ENCODE results near the gene PRKN.

Gene PRKN

DNA sequence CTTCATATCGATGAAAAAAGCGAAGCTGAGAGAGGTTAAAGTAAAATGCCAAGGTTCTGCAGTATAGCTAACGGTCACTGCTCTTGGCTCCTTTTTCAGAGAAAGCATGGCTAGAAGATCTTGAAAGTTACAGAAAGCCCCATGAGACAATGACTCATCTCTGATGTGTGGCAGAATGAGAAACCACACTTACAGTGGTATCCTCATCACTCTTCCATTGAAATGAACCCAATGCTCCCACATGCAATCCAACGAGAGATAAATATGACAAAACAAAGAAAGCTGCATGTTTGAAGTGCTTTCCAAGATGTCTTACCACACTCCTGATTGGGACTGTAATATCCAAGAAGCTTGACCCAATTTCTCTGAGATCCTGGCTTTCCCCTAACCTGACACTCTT is 694.9 kb downstream of the PRKN start:
- Histone ChIP-seq H3K4me2 (no peak overlapping the region), H3K9ac (no peak overlapping the region), H2AFZ (ENCODE audit: low read depth) (no peak overlapping the region), H3K27me3 (ENCODE audit: insufficient read depth, low read depth) (no peaks in the 10 kb centered on the region), H3K27ac (no peak overlapping the region), H3K4me3 (IDR thresholded peaks at IDR 0.05; ENCODE audit: insufficient read depth, low read depth, low read length) (no peak overlapping the region), H3K36me3 (ENCODE audit: insufficient read depth) (no peaks in the 10 kb centered on the region), H3K4me1 (ENCODE audit: low read depth, poor library complexity, severe bottlenecking) (no peaks in the 10 kb centered on the region), H3K79me2 (ENCODE audit: insufficient read depth, low read depth) (no peaks in the 10 kb centered on the region), H4K20me1 (ENCODE audit: insufficient read depth) (no peaks in the 10 kb centered on the region)
- TF ChIP-seq, protein P1, sequence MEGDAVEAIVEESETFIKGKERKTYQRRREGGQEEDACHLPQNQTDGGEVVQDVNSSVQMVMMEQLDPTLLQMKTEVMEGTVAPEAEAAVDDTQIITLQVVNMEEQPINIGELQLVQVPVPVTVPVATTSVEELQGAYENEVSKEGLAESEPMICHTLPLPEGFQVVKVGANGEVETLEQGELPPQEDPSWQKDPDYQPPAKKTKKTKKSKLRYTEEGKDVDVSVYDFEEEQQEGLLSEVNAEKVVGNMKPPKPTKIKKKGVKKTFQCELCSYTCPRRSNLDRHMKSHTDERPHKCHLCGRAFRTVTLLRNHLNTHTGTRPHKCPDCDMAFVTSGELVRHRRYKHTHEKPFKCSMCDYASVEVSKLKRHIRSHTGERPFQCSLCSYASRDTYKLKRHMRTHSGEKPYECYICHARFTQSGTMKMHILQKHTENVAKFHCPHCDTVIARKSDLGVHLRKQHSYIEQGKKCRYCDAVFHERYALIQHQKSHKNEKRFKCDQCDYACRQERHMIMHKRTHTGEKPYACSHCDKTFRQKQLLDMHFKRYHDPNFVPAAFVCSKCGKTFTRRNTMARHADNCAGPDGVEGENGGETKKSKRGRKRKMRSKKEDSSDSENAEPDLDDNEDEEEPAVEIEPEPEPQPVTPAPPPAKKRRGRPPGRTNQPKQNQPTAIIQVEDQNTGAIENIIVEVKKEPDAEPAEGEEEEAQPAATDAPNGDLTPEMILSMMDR (conservative IDR thresholded peaks at IDR 0.05; ENCODE audit: low read depth, low read length): no peak

DNA sequence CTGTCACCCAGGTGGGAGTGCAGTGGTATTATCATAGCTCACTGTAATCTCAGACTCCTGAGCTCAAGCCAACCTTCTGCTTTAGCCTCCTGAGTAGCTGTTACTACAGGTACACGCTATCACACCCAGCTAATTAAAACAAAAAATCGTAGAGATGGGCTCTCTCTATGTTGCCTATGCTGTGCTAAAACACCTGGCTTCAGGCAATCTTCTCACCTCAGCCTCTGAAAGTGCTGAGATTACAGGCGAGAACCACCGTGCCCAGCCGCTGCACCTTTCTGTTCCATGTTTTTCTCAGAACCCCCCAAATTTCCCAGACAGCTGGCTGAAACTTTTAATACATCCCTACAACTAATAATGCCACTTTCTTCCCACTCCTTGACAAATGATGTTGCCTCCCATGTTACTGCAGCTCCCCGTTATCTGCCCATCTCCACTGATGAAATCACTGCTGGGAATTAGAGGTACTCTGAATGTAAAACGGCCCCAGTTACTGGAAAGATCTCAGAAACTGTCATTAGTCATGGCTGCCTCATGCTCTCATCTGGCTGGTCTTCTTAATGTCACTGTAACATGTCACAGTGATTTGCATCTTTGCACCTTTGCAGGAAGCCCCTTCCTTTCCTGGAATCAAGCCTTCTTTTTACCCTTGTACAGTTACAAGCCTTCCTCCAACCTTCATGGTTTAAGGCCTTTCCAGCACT is 697.5 kb downstream of the PRKN start:
- H4K20me1 ChIP-seq (ENCODE audit: insufficient read depth): no peaks in the 10 kb centered on the region
- no peaks in the 10 kb centered on the region for H3K79me2 ChIP-seq (ENCODE audit: insufficient read depth, low read depth)
- H3K4me1 ChIP-seq (ENCODE audit: low read depth, poor library complexity, severe bottlenecking): no peaks in the 10 kb centered on the region
- TF ChIP-seq, protein P1 (conservative IDR thresholded peaks at IDR 0.05; ENCODE audit: low read depth, low read length): no peak
- H3K27ac ChIP-seq: no peak overlapping the region
- H2AFZ ChIP-seq (ENCODE audit: low read depth): no peak overlapping the region
- no peak overlapping the region for H3K4me3 ChIP-seq (IDR thresholded peaks at IDR 0.05; ENCODE audit: insufficient read depth, low read depth, low read length)
- H3K9ac ChIP-seq: no peak overlapping the region
- H3K4me2 ChIP-seq: no peak overlapping the region
- no peaks in the 10 kb centered on the region for H3K36me3 ChIP-seq (ENCODE audit: insufficient read depth)
- H3K27me3 ChIP-seq (ENCODE audit: insufficient read depth, low read depth): no peaks in the 10 kb centered on the region

DNA sequence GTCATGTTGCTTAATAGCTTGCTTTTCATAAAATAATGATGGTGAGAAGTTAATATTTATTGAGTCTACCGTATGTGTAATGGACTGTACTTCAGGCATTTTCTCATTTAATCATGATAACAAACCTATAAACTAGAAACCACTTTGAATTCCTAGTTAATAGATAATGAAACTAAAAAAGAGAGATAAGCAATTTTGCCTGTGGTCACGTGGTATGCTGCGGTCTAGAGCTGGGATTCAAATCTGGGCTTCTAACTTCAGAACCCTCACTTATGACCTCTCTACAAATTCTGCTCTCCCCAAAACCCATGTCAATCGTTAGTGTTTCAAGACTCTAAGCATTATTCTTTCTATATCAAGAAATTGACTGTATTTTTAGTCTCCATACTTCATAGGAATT is 700.7 kb downstream of the PRKN start:
- no peaks in the 10 kb centered on the region for H3K36me3 ChIP-seq (ENCODE audit: insufficient read depth)
- no peaks in the 10 kb centered on the region for H3K27me3 ChIP-seq (ENCODE audit: insufficient read depth, low read depth)
- H3K9ac ChIP-seq: no peak overlapping the region
- no peaks in the 10 kb centered on the region for H3K4me1 ChIP-seq (ENCODE audit: low read depth, poor library complexity, severe bottlenecking)
- H3K27ac ChIP-seq: no peak overlapping the region
- no peaks in the 10 kb centered on the region for H4K20me1 ChIP-seq (ENCODE audit: insufficient read depth)
- no peak overlapping the region for H2AFZ ChIP-seq (ENCODE audit: low read depth)
- H3K79me2 ChIP-seq (ENCODE audit: insufficient read depth, low read depth): no peaks in the 10 kb centered on the region
- no peak overlapping the region for H3K4me3 ChIP-seq (IDR thresholded peaks at IDR 0.05; ENCODE audit: insufficient read depth, low read depth, low read length)
- no peak overlapping the region for H3K4me2 ChIP-seq
- TF ChIP-seq, protein P1 (conservative IDR thresholded peaks at IDR 0.05; ENCODE audit: low read depth, low read length): no peak

DNA sequence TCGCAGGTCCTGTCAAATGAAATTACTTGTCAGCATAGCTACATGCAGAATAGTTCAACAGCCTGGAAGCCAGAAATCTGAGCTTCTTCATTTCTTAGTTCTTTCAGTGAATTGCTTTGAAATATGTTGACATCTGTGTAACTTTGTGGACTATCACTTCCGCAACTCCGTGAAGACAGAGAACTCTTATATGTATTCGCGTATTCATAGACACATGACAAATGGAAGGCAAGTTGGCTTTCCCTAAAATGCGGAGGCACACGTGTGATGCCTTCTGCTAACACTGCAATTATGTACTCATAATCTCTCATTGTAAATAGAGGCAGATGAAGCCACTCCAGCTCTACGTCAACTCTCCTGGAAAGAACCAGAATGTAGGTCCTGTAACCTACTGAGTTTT is 701.5 kb downstream of the PRKN start:
- no peaks in the 10 kb centered on the region for H3K4me1 ChIP-seq (ENCODE audit: low read depth, poor library complexity, severe bottlenecking)
- TF ChIP-seq, protein P1 (conservative IDR thresholded peaks at IDR 0.05; ENCODE audit: low read depth, low read length): no peak
- H3K79me2 ChIP-seq (ENCODE audit: insufficient read depth, low read depth): no peaks in the 10 kb centered on the region
- no peak overlapping the region for H3K4me3 ChIP-seq (IDR thresholded peaks at IDR 0.05; ENCODE audit: insufficient read depth, low read depth, low read length)
- no peak overlapping the region for H3K4me2 ChIP-seq
- H3K27ac ChIP-seq: no peak overlapping the region
- no peaks in the 10 kb centered on the region for H3K27me3 ChIP-seq (ENCODE audit: insufficient read depth, low read depth)
- no peaks in the 10 kb centered on the region for H3K36me3 ChIP-seq (ENCODE audit: insufficient read depth)
- no peaks in the 10 kb centered on the region for H4K20me1 ChIP-seq (ENCODE audit: insufficient read depth)
- H3K9ac ChIP-seq: no peak overlapping the region
- H2AFZ ChIP-seq (ENCODE audit: low read depth): no peak overlapping the region
